GM18526 (cell line): ENCODE results near the gene WNT7B.

ENCODE experiments used
- POLR2A ChIP-seq: IDR thresholded peaks from 3 replicates; pipeline ENCODE4 v1.6.1; 2011; ENCODE audit not compliant: insufficient read length; ENCODE audit errors: extremely low read depth

WNT7B gene

DNA sequence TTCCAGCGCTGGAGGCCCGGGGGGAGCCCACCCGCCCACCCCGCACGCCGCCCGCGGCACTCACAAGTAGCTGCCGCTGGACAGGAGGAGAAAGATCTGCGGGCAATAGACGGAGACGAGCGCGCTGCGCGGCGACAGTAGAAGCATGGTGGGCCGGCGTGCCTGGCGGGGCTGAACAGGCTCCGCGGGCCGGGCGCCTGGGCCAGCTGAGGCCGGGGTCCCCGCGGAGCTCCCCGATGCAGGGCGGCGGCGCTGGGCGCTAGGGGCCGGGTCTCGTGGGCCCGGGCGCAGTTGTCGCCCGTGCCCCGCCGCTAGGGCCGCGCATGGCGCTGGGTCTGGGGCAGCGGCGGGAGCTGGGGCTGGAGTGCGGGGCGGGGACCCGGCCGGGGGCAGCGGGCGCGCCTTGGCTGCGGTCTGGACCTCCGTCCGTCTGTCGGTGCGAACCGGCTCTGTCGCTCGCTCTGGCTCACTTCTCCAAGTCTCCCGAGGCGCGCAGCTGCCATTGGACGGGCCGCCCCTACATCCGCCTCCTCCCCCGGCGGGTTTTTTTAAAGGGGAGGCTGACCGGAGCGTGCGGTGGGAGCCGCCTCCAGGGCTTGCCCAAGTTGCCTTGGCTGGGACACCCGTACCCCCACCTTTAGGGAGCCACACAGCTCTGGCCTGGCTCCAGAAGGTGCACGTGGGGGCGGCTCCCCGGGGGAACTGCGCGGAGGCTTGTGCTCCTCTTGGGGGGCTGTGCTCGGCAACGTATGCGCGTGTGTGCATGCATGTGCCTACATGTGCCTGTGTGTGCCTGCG, 4.7 kb downstream of the WNT7B start:
- TF ChIP-seq POLR2A: no peak

DNA sequence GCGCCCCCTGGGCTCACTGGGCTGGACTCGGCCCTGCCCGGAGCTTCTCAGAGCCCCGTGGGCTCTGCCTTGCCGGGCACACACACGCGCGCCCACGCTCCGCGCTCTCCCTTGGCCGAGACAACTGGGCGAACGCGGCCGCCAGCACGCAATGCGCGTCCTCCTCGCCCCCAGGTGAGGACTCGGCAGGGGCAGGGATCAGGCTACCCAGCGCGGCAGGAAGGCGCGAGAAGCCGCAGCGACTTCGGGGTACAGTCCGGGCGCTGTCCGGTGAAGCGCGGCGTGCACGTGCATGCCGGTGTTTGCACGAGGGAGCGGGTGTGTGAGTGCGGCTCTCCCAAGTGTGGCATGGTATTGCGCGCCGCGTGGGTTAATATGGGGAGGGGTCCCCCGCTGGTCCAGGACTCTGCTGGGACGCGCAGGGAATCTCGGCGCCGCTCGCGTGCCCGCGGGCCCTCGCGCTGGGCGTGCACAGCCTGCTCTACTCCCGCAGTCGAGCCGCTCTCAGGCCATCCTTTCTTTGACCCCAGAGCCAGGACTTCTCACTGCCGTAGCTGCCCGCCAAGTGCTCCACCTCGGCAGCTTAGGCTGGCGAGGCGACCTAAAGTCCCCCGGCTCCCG, 5.4 kb downstream of the WNT7B start:
- no peak for TF ChIP-seq POLR2A

DNA sequence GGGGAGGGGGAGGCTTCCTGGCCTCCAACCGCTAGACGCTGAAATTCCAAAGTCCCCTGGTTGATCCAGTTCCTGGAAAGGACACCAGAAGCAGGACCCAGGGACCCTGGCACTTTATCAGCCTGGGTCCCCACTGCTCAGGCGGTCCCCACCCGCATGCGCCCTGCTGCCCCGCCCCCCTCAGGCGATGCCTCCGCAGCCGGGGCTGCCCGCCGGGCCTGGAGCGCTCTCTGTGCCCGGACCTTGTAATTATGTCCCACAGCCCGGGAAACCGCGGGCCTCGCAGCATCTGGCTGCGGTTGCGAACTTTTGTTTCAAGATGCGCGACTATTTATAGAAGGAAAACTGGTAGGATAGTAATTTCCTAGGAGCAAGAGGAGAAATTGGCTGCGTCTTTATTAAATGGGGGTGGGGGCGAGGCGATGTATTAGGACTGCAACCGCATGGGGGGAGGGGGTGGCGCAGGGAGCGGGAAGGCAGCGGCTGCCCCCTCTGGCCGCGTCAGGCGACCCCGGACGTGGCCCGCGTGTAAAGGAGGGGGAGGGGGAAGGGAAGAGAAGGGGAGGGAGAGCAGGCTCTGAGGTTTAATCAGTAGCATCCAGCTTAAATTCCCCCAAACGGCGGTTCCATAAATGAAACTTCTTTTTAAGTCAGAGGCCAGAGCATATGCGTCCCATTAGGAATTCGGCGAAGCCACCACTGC, 6.1 kb downstream of the WNT7B start:
- TF ChIP-seq POLR2A: no peak

- no peak for TF ChIP-seq POLR2A
Measured at GRCh38 chr22:45969801-45970470, 7.0 kb downstream of the WNT7B start.

DNA sequence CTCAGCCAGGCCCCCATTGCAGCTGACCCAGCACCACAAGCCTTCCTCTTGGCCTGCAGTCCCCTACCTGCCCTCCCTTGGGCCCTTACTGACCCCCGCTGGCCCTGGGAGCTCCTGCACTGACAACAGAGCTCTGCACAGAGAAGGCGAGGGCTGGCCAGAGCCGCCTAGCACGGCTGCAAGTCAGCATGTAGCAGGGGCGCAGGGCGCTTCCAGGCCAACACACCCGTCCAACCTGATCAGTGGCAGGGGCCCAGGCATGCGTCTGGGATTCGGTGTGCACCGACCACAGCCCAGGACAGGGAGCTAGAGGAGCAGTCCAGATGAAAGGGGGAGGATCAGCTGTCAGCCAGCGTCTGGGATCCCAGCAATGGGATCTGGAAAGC, 7.6 kb downstream of the WNT7B start:
- TF ChIP-seq POLR2A: no peak

DNA sequence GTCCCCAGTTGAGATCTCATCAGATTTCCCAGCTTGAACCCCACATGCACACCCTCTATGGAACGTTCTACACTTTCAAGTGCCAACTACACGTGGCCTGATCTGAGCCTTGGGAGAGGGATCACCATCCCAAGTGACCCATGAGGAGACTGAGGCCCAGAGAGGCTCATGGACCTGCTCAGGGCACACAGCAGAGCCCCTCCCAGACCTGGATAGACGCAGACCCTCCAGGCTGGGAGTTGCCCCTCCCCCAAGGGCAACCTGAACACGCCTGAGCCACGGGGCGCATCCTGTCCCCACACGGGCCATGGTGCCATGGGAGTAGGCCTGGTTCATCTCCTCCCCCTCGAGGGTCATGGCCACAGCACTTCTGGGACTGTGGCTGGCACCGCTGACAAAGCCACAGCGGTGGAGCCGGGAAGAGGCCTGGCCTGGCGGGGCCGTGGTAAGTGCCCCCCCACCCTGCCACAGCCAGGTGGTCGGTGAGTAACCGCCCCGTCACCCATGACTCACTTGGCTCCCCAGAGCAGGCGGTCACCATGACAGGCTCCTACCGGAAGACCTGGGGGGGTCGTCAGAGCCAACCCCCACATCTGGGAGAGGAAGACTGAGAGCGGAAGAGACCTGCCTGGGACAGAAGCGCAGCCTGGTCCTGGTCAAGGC, 8.1 kb downstream of the WNT7B start:
- TF ChIP-seq POLR2A: no peak

GRCh38 chr22:45968003-45968650, 8.8 kb downstream of the WNT7B start:
- TF ChIP-seq POLR2A: no peak

DNA sequence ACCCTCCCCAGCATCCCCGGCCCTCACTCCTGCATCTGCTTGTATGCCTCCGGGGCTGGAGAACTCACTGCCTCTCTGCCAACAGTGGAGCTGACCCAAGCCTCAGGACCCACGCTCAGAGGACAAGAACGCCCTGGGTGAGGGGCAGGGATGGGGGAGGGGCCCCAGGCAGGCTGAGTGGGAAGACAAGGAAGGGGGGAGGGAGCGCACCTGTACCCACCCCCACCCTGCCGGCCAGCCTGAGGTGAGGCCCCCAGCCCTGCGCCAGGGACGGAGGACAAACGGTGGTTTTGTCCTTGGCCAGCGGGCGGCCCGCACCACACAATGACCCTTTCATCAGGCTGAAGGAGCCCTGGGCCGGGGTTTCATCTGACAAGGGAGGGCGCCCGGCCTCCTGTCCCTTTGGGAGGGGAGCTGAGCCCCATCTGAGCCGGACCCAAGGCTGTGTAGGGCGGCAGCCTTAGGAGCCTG, 10.0 kb downstream of the WNT7B start:
- no peak for TF ChIP-seq POLR2A

GRCh38 chr22:45966320-45966894, 10.6 kb downstream of the WNT7B start:
- TF ChIP-seq POLR2A: no peak

DNA sequence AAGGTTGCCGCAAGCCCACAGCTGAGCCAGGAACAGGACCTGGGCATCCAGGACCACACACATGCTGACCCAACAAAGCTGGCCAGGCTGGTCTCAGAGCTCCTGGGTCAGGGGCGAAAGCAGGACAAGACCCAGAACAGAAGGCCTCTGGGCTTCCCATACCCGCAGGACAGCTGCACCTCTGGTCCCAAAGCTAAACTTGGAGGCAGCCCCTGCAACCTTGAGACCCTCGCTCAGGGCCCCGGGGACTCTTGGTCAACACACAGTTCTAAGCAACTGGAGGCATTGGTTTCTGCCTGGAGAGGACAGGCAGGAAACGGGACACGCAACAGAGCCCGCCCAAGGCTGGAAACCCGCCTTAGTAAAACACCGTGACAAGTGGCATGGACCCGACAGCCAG, 11.4 kb downstream of the WNT7B start:
- no peak for TF ChIP-seq POLR2A

- TF ChIP-seq POLR2A: no peak
Measured at GRCh38 chr22:45964926-45965527, 11.9 kb downstream of the WNT7B start.

GRCh38 chr22:45964372-45964771, 12.6 kb downstream of the WNT7B start:
- no peak for TF ChIP-seq POLR2A

GRCh38 chr22:45963821-45964220, 13.1 kb downstream of the WNT7B start:
- no peak for TF ChIP-seq POLR2A
